HCT116 (cell line): ENCODE results near the gene S100A2. TPM values are rescaled to one million over a fixed set of nuclear protein-coding genes. Genes with fewer than 3 reads are reported as not detected.
A peak's percentile ranks its signal among the peaks of the same experiment; 100 is the strongest.

Experiments
- ATAC-seq: fragments of 200-7000 bp; cut with Tn5 transposase; 2 replicates; pipeline ENCODE4 v1.9.1; 2020; ENCODE audit warnings: mild to moderate bottlenecking, moderate library complexity
- BruUV-seq: library from RNA; stranded (reverse); fragments of 400-500 nt; replicated peaks from 2 replicates; lab custom pipeline; 2021; lab: Mats Ljungman, UMichigan
- CTCF ChIA-PET: fragments of 300-600 bp; sonication (Branson Sonifier 250); formaldehyde crosslinking; loops from one replicate; lab custom pipeline; 2021; ENCODE audit warnings: antibody characterized with exemption; lab: Charles Lee
- POLR2A ChIA-PET: fragments of 300-600, 350-600 bp; sonication (Branson Sonifier 250); formaldehyde crosslinking; loops from one replicate; lab custom pipeline; 2021; ENCODE audit warnings: antibody characterized with exemption; lab: Charles Lee
- RAD21 ChIA-PET, 2 experiments: fragments of 300-600 bp; sonication (Branson Sonifier 250); formaldehyde crosslinking; loops; one replicate each; lab custom pipeline; 2023; ENCODE audit warnings: low total read pairs in 2 of 2; ENCODE audit not compliant: uncharacterized antibody in 2 of 2, unreplicated experiment in 2 of 2, low non-redundant PET in 1 of 2; lab: Charles Lee
- DNase-seq: peaks from one replicate; pipeline ENCODE4 v3.0.0-alpha.2; 2010; ENCODE audit warnings: low read depth, low spot score
- H2AFZ ChIP-seq: fragments of 200-600 bp; shearing (Covaris generic), sonication (generic); 2 replicates; pipeline ENCODE4 v1.6.1; 2017; ENCODE audit warnings: low read depth, mixed run types, mixed read lengths, antibody characterized with exemption, low read length; ENCODE audit not compliant: poor library complexity, severe bottlenecking
- H3K27ac ChIP-seq: 2 replicates; pipeline ENCODE4 v1.5.1; 2012; ENCODE audit warnings: low read depth, low read length
- H3K27me3 ChIP-seq: fragments of 200-600 bp; sonication (generic); 2 replicates; pipeline ENCODE4 v1.6.1; 2016; ENCODE audit warnings: mixed run types, low read length, mixed read lengths; ENCODE audit not compliant: insufficient read depth
- H3K36me3 ChIP-seq, 2 experiments: fragments of 200-500 bp in 1 of 2; fragments of 200-600 bp in 1 of 2; sonication (Bioruptor generic) in 1 of 2; sonication (generic) in 1 of 2; 2 replicates each; pipeline versions ENCODE4 v1.5.1 to v1.6.1; 2014 to 2016; ENCODE audit warnings: low read length in 2 of 2, inconsistent platforms in 1 of 2, mixed read lengths in 1 of 2, mixed run types in 1 of 2; ENCODE audit not compliant: insufficient read depth in 2 of 2, control insufficient read depth in 1 of 2
- H3K4me1 ChIP-seq, 2 experiments: fragments of 200-600 bp in 1 of 2; sonication (generic) in 1 of 2; 2 replicates each; pipeline versions ENCODE4 v1.5.1 to v1.6.1; 2012 to 2017; ENCODE audit warnings: low read length in 2 of 2, inconsistent platforms in 1 of 2, mild to moderate bottlenecking in 1 of 2, mixed read lengths in 1 of 2, mixed run types in 1 of 2, moderate library complexity in 1 of 2; ENCODE audit not compliant: insufficient read depth in 2 of 2, control insufficient read depth in 1 of 2
- H3K4me2 ChIP-seq: fragments of 200-600 bp; sonication (generic); 2 replicates; pipeline ENCODE4 v1.6.1; 2017; ENCODE audit warnings: mixed run types, low read length, mixed read lengths
- H3K4me3 ChIP-seq, 2 experiments: fragments of 200-600 bp in 1 of 2; sonication (generic) in 1 of 2; replicated peaks in 1 of 2; 2 replicates each; pipeline ENCODE4 v1.5.1; 2011 to 2016; ENCODE audit warnings: low read length in 2 of 2, control low read depth in 1 of 2, low read depth in 1 of 2, mild to moderate bottlenecking in 1 of 2, mixed read lengths in 1 of 2, mixed run types in 1 of 2
- H3K79me2 ChIP-seq: fragments of 200-600 bp; sonication (generic); 2 replicates; pipeline ENCODE4 v1.6.1; 2017; ENCODE audit warnings: mild to moderate bottlenecking, mixed run types, low read length, moderate library complexity, mixed read lengths; ENCODE audit not compliant: insufficient read depth
- H3K9ac ChIP-seq: fragments of 200-600 bp; sonication (generic); 2 replicates; pipeline ENCODE4 v1.6.1; 2016; ENCODE audit warnings: low read length, mixed read lengths
- H3K9me2 ChIP-seq: fragments of 200-600 bp; sonication (generic), shearing (Covaris generic); 2 replicates; pipeline ENCODE4 v1.6.1; 2017; ENCODE audit warnings: mixed run types, mild to moderate bottlenecking, moderate library complexity; ENCODE audit not compliant: insufficient read depth
- H3K9me3 ChIP-seq, 2 experiments: fragments of 200-500 bp in 1 of 2; fragments of 200-600 bp in 1 of 2; sonication (Bioruptor generic) in 1 of 2; sonication (generic) in 1 of 2; 2 replicates each; pipeline ENCODE4 v1.6.1; 2014 to 2017; ENCODE audit warnings: low read length in 2 of 2, mixed read lengths in 2 of 2, inconsistent platforms in 1 of 2, low read depth in 1 of 2, mild to moderate bottlenecking in 1 of 2, mixed run types in 1 of 2, moderate library complexity in 1 of 2; ENCODE audit not compliant: control insufficient read depth in 1 of 2, insufficient read depth in 1 of 2
- H4K20me1 ChIP-seq: fragments of 200-600 bp; sonication (generic), shearing (Covaris generic); 2 replicates; pipeline ENCODE4 v1.6.1; 2017; ENCODE audit warnings: mixed run types, mild to moderate bottlenecking, moderate library complexity; ENCODE audit not compliant: insufficient read depth
- CBX3 ChIP-seq: IDR thresholded peaks from 2 replicates; pipeline ENCODE4 v1.6.1; 2012; ENCODE audit warnings: low read depth
- CEBPB ChIP-seq: IDR thresholded peaks from 2 replicates; pipeline ENCODE4 v1.6.1; 2012; ENCODE audit warnings: low read depth
- EGR1 ChIP-seq: IDR thresholded peaks from 2 replicates; pipeline ENCODE4 v1.6.1; 2012; ENCODE audit warnings: low read depth
- EZH2 ChIP-seq: fragments of 200-600 bp; sonication (generic); IDR thresholded peaks from 2 replicates; pipeline ENCODE4 v1.6.1; 2017; ENCODE audit warnings: antibody characterized with exemption, mixed run types
- FOSL1 ChIP-seq: IDR thresholded peaks from 2 replicates; pipeline ENCODE4 v1.6.1; 2012; ENCODE audit warnings: low read depth
- JUND ChIP-seq: IDR thresholded peaks from 2 replicates; pipeline ENCODE4 v1.6.1; 2012
- MAX ChIP-seq: IDR thresholded peaks from 2 replicates; pipeline ENCODE4 v1.6.1; 2012
- POLR2AphosphoS5 ChIP-seq: IDR thresholded peaks from 2 replicates; pipeline ENCODE4 v1.6.1; 2011; ENCODE audit warnings: mild to moderate bottlenecking, low read depth, low read length, moderate library complexity
- SP1 ChIP-seq: IDR thresholded peaks from 2 replicates; pipeline ENCODE4 v1.6.1; 2012; ENCODE audit warnings: low read depth
- YY1 ChIP-seq: IDR thresholded peaks from 2 replicates; pipeline ENCODE4 v1.6.1; 2011; ENCODE audit warnings: low read length, low read depth, moderate library complexity, mild to moderate bottlenecking; ENCODE audit not compliant: insufficient replicate concordance; ENCODE audit errors: extremely low read depth
- ZFX ChIP-seq: fragments of 450-650 bp; IDR thresholded peaks from 2 replicates; pipeline ENCODE4 v1.6.1; 2017
- intact Hi-C: fragments of 100-400 bp; cut with micrococcal nuclease; formaldehyde crosslinking; loops from 2 replicates; pipeline ENCODE4 v1.10.0; 2022
- total RNA-seq: library from RNA; stranded (reverse); gene quantifications from one replicate; pipeline ENCODE4 v1.2.1, GENCODE V29; 2021; ENCODE audit not compliant: unreplicated experiment

S100A2 gene
- total RNA-seq, 1 experiment from 2014 or later: 24.8 TPM

- DNase-seq (no peak), ATAC-seq (peak; percentile 85)
- H3K9me2 ChIP-seq: no peaks in the 10 kb centered on the region
- intact Hi-C loops: no loop called here
- peak overlapping the region; percentile 73 for H3K27ac ChIP-seq
- ChIA-PET RAD21 (interaction anchor here (0.6 to 1.5 kb wide), 6 partner anchors 51 to 271 kb away, joined by 3 to 6 read pairs (median 4); no protein-coding TSS in a partner anchor), CTCF (interaction anchor here (0.8 to 1.8 kb wide), 6 partner anchors 9 to 57 kb away, joined by 3 to 10 read pairs (median 4); no protein-coding TSS in a partner anchor), POLR2A (interaction anchor here (0.7 to 1.8 kb wide), 7 partner anchors 9 to 156 kb away, joined by 3 to 10 read pairs (median 4); partner anchors contain the start of genes ILF2 and S100A4)
- no peaks in the 10 kb centered on the region for H3K27me3 ChIP-seq
- H2AFZ ChIP-seq: no peak overlapping the region
- H4K20me1 ChIP-seq: no peaks in the 10 kb centered on the region
- H3K4me3 ChIP-seq: peak overlapping the region in 1 of 2 experiments; percentile 24; a peak in 1 of 4 replicates
- H3K79me2 ChIP-seq: no peaks in the 10 kb centered on the region
- peak overlapping the region; percentile 72 for H3K4me2 ChIP-seq
- BruUV-seq: TSS peak; percentile 74
- H3K36me3 ChIP-seq: no peaks in the 10 kb centered on the region
- TF ChIP-seq JUND (no peak), EZH2 (no peak), FOSL1 (no peak), EGR1 (no peak), CBX3 (0 out of 2 replicates have a peak, but pooled peaks have one; percentile 41), MAX (no peak; the same call in 1 of the 2 replicates), SP1 (peak; percentile 74), POLR2AphosphoS5 (peak; percentile 91), ZFX (no peak), YY1 (no peak), CEBPB (peak; percentile 94)
- no peaks in the 10 kb centered on the region for H3K9me3 ChIP-seq
- H3K4me1 ChIP-seq: peaks cover 33 to 70% of the 10 kb centered on the region in 2 experiments
- peak overlapping the region; percentile 57 for H3K9ac ChIP-seq
Measured at GRCh38 chr1:153515504-153516394, 49.9 kb downstream of the S100A2 start.
